SK-N-SH treated with all-trans-retinoic acid at 6 μM for 48 hours (cell line): Measurements from ENCODE around the gene ADRB1.

Source experiments
- ATAC-seq: fragments of 200-7000 bp; cut with Tn5 transposase; 3 replicates; pipeline ENCODE4 v1.9.1; 2020; ENCODE audit warnings: mild to moderate bottlenecking, moderate library complexity
- CSDC2 ChIP-seq: fragments of 250-450 bp; sonication (Bioruptor Pico); IDR thresholded peaks from 2 replicates; pipeline ENCODE4 v1.5.0; 2020; ENCODE audit warnings: mild to moderate bottlenecking, moderate library complexity
- CSRNP3 ChIP-seq: fragments of 250-450 bp; sonication (Bioruptor Pico); IDR thresholded peaks from 2 replicates; pipeline ENCODE4 v1.5.1; 2021; ENCODE audit warnings: mild to moderate bottlenecking, moderate library complexity
- ESRRG ChIP-seq: fragments of 250-450 bp; sonication (Bioruptor Pico); IDR thresholded peaks from 2 replicates; pipeline ENCODE4 v1.6.1; 2021; ENCODE audit warnings: mild to moderate bottlenecking
- GLIS3 ChIP-seq: fragments of 250-450 bp; sonication (Bioruptor Pico); IDR thresholded peaks from 2 replicates; pipeline ENCODE4 v1.5.0; 2020; ENCODE audit warnings: mild to moderate bottlenecking, moderate library complexity
- ISL1 ChIP-seq: fragments of 250-450 bp; sonication (Bioruptor Pico); IDR thresholded peaks from 2 replicates; pipeline ENCODE4 v2.1.2; 2022; ENCODE audit warnings: mild to moderate bottlenecking, moderate library complexity
- OSR1 ChIP-seq: fragments of 250-450 bp; sonication (Bioruptor Pico); IDR thresholded peaks from 2 replicates; pipeline ENCODE4 v1.8.0; 2022; ENCODE audit warnings: moderate library complexity, mild to moderate bottlenecking, inconsistent platforms
- PATZ1 ChIP-seq: fragments of 250-450 bp; sonication (Bioruptor Pico); IDR thresholded peaks from 2 replicates; pipeline ENCODE4 v1.8.0; 2020; ENCODE audit warnings: mild to moderate bottlenecking, moderate library complexity, borderline replicate concordance
- POU6F1 ChIP-seq: fragments of 250-450 bp; sonication (Bioruptor Pico); IDR thresholded peaks from 2 replicates; pipeline ENCODE4 v1.8.0; 2021; ENCODE audit warnings: low read depth, mild to moderate bottlenecking, moderate library complexity, borderline replicate concordance
- PPARA ChIP-seq: fragments of 250-450 bp; sonication (Bioruptor Pico); IDR thresholded peaks from 2 replicates; pipeline ENCODE4 v1.5.0; 2020; ENCODE audit warnings: mild to moderate bottlenecking, borderline replicate concordance
- SNAI2 ChIP-seq: fragments of 250-450 bp; sonication (Bioruptor Pico); IDR thresholded peaks from 2 replicates; pipeline ENCODE4 v1.5.0; 2020; ENCODE audit warnings: mild to moderate bottlenecking, moderate library complexity
- TOX ChIP-seq: fragments of 250-450 bp; sonication (Bioruptor Pico); IDR thresholded peaks from 2 replicates; pipeline ENCODE4 v1.8.0; 2021; ENCODE audit warnings: mild to moderate bottlenecking, moderate library complexity, borderline replicate concordance
- TSHZ2 ChIP-seq: fragments of 250-450 bp; sonication (Bioruptor Pico); IDR thresholded peaks from 2 replicates; pipeline ENCODE4 v1.5.0; 2020; ENCODE audit warnings: mild to moderate bottlenecking, moderate library complexity
- ZC3H10 ChIP-seq: fragments of 250-450 bp; sonication (Bioruptor Pico); IDR thresholded peaks from 2 replicates; pipeline ENCODE4 v1.5.1; 2021; ENCODE audit warnings: mild to moderate bottlenecking, moderate library complexity
- ZFP3 ChIP-seq: fragments of 250-450 bp; sonication (Bioruptor Pico); IDR thresholded peaks from 2 replicates; pipeline ENCODE4 v1.5.0; 2020; ENCODE audit warnings: mild to moderate bottlenecking, moderate library complexity
- ZFP30 ChIP-seq: fragments of 450-650 bp; formaldehyde crosslinking; IDR thresholded peaks from 2 replicates; pipeline ENCODE4 v1.5.0; 2022; ENCODE audit warnings: mild to moderate bottlenecking, moderate library complexity
- ZNF565 ChIP-seq: fragments of 450-650 bp; formaldehyde crosslinking; conservative IDR thresholded peaks from 2 replicates; pipeline ENCODE4 v1.5.0; 2020; ENCODE audit warnings: low read depth, mild to moderate bottlenecking, moderate library complexity
- ZNF70 ChIP-seq: fragments of 450-650 bp; formaldehyde crosslinking; IDR thresholded peaks from 2 replicates; pipeline ENCODE4 v1.5.0; 2020; ENCODE audit warnings: mild to moderate bottlenecking, moderate library complexity
- ZNF8 ChIP-seq: fragments of 450-650 bp; formaldehyde crosslinking; IDR thresholded peaks from 2 replicates; pipeline ENCODE4 v1.5.0; 2020; ENCODE audit warnings: mild to moderate bottlenecking, moderate library complexity

ADRB1 gene

GRCh38 chr10:114002422-114002821 is 41.2 kb upstream of the ADRB1 start:
- TF ChIP-seq ZC3H10 (no peak), CSRNP3 (CRISPR knock-in tag) (no peak), GLIS3 (CRISPR knock-in tag) (no peak)
- ATAC-seq, result peak; percentile 36; the same call in 2 of the 3 replicates

- no peak for TF ChIP-seq POU6F1 (CRISPR knock-in tag)
- TF ChIP-seq ZNF70 (CRISPR knock-in tag), result no peak
- TF ChIP-seq SNAI2, result no peak
- TF ChIP-seq PPARA (CRISPR knock-in tag), result no peak
- no peak for TF ChIP-seq ZFP3
- no peak for TF ChIP-seq ISL1 (CRISPR knock-in tag)
- no peak for TF ChIP-seq GLIS3 (CRISPR knock-in tag)
- TF ChIP-seq TOX (CRISPR knock-in tag), result no peak
- no peak for TF ChIP-seq TSHZ2 (CRISPR knock-in tag)
- no peak for TF ChIP-seq ESRRG (CRISPR knock-in tag)
- no peak for TF ChIP-seq ZNF8 (CRISPR knock-in tag)
- TF ChIP-seq ZNF565 (CRISPR knock-in tag), result no peak
- no peak for TF ChIP-seq ZC3H10
- no peak for TF ChIP-seq CSRNP3 (CRISPR knock-in tag)
- no peak for TF ChIP-seq OSR1 (CRISPR knock-in tag)
- ATAC-seq, result no peak
Measured at GRCh38 chr10:114003161-114003941, 40.3 kb upstream of the ADRB1 start.

- ATAC-seq, result no peak
- TF ChIP-seq PPARA (CRISPR knock-in tag), result no peak
- no peak for TF ChIP-seq PATZ1 (CRISPR knock-in tag)
- no peak for TF ChIP-seq GLIS3 (CRISPR knock-in tag)
- TF ChIP-seq ISL1 (CRISPR knock-in tag), result no peak
Measured at GRCh38 chr10:114009281-114009996, 34.2 kb upstream of the ADRB1 start.

- ATAC-seq, result no peak
- TF ChIP-seq PPARA (CRISPR knock-in tag), result no peak
- TF ChIP-seq ZFP3, result no peak
- TF ChIP-seq TSHZ2 (CRISPR knock-in tag), result no peak
- TF ChIP-seq ISL1 (CRISPR knock-in tag), result no peak
- TF ChIP-seq CSDC2 (CRISPR knock-in tag), result no peak
- no peak for TF ChIP-seq ZFP30
- no peak for TF ChIP-seq ESRRG (CRISPR knock-in tag)
- TF ChIP-seq PATZ1 (CRISPR knock-in tag), result no peak
- TF ChIP-seq OSR1 (CRISPR knock-in tag), result no peak
Measured at GRCh38 chr10:114010316-114010715, 33.4 kb upstream of the ADRB1 start.
